Lower leg skin (tissue), 4 donors: ENCODE data around the gene FOXK1. TPM values are rescaled to one million over a fixed set of nuclear protein-coding genes. Genes with fewer than 3 reads are reported as not detected.

ENCODE experiments used
- DNase-seq, 2 donors: peaks; one replicate each; pipeline ENCODE4 v3.0.0-alpha.2; 2019; ENCODE audit warnings: low spot score in 2 of 2
- H3K4me3 ChIP-seq: fragments of 200-600 bp; sonication (generic); 2 replicates; pipeline ENCODE4 v1.5.1; 2017; ENCODE audit warnings: mild to moderate bottlenecking, low read depth; ENCODE audit not compliant: poor library complexity, severe bottlenecking
- POLR2A ChIP-seq, 2 donors: fragments of 450-650 bp; IDR thresholded peaks; one replicate each; pipeline ENCODE4 v1.6.1; 2016 to 2017; ENCODE audit warnings: antibody characterized with exemption in 2 of 2, mild to moderate bottlenecking in 1 of 2, moderate library complexity in 1 of 2
- whole genome bisulfite sequencing, 2 donors: methylation state at CpG; one replicate each; pipeline ENCODE4 v1.1.5; 2018; 5-methylcytosine and 5-hydroxymethylcytosine counted together
- intact Hi-C: fragments of 100-400 bp; cut with DNase I; formaldehyde crosslinking; loops from one replicate; pipeline ENCODE4 v1.15.0; 2023; ENCODE audit warnings: low total_unique reads
- total RNA-seq, 4 donors: library from RNA; depleted of rRNA; stranded (reverse); fragments of >200 nt; gene quantifications; one replicate each; pipeline ENCODE4 v1.1.0, GENCODE V29; 2016
- TF ChIP-seq, protein P1 (sequence below), 3 donors: fragments of 450-650 bp; IDR thresholded peaks; one replicate each; pipeline ENCODE4 v1.5.1; 2016; ENCODE audit warnings: antibody characterized with exemption in 3 of 3, mild to moderate bottlenecking in 3 of 3, moderate library complexity in 2 of 3

The FOXK1 gene
- total RNA-seq, 4 donors from 2014 or later: 22.0 to 41.3 (median 30.3) TPM

- no peak for TF ChIP-seq POLR2A (IDR thresholded peaks at IDR 0.05)
- TF ChIP-seq, protein P1, sequence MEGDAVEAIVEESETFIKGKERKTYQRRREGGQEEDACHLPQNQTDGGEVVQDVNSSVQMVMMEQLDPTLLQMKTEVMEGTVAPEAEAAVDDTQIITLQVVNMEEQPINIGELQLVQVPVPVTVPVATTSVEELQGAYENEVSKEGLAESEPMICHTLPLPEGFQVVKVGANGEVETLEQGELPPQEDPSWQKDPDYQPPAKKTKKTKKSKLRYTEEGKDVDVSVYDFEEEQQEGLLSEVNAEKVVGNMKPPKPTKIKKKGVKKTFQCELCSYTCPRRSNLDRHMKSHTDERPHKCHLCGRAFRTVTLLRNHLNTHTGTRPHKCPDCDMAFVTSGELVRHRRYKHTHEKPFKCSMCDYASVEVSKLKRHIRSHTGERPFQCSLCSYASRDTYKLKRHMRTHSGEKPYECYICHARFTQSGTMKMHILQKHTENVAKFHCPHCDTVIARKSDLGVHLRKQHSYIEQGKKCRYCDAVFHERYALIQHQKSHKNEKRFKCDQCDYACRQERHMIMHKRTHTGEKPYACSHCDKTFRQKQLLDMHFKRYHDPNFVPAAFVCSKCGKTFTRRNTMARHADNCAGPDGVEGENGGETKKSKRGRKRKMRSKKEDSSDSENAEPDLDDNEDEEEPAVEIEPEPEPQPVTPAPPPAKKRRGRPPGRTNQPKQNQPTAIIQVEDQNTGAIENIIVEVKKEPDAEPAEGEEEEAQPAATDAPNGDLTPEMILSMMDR (IDR thresholded peaks at IDR 0.05): no peak
- DNase-seq: no peak
- H3K4me3 ChIP-seq: no peak overlapping the region
- intact Hi-C loops: no loop called here
- 89% methylated on average over 12 of the region's 12 CpGs for WGBS, 2 donors
Observed at GRCh38 chr7:4774007-4774406, 91.9 kb downstream of the FOXK1 start.

- TF ChIP-seq, protein P1 (IDR thresholded peaks at IDR 0.05): no peak
- no peak for TF ChIP-seq POLR2A (IDR thresholded peaks at IDR 0.05)
- peak in 1 of 2 donors; percentile 50 for DNase-seq
- intact Hi-C loops: no loop called here
- 7 to 11% methylated on average over 20 to 24 of the region's 24 CpGs for WGBS, 2 donors
- H3K4me3 ChIP-seq: peak overlapping the region; percentile 77
Observed at GRCh38 chr7:4774658-4775249, 92.7 kb downstream of the FOXK1 start.

- DNase-seq: peak; percentile 95 to 99
- 0% methylated on average over 8 to 23 of the region's 55 CpGs for WGBS, 2 donors
- H3K4me3 ChIP-seq: peak within 1 kb of the TSS; percentile 87
- TF ChIP-seq, protein P1 (IDR thresholded peaks at IDR 0.05): no peak
- TF ChIP-seq POLR2A (IDR thresholded peaks at IDR 0.05): peak in 1 of 2 donors; percentile 70
- intact Hi-C loops: no loop called here
Observed at GRCh38 chr7:4775250-4775847, 93.3 kb downstream of the FOXK1 start, which contains the start of gene AP5Z1. Gene AP5Z1 (plus strand): TSS chr7:4775623. CDS start chr7:4775716, 93 bp downstream.

GRCh38 chr7:4775848-4776623, 93.9 kb downstream of the FOXK1 start:
- intact Hi-C loops: no loop called here
- TF ChIP-seq, protein P1 (IDR thresholded peaks at IDR 0.05): no peak
- TF ChIP-seq POLR2A (IDR thresholded peaks at IDR 0.05): no peak
- no peak for DNase-seq
- WGBS, 2 donors: 19 to 21% methylated on average over 32 of the region's 32 CpGs
- peak overlapping the region; percentile 87 for H3K4me3 ChIP-seq

DNA sequence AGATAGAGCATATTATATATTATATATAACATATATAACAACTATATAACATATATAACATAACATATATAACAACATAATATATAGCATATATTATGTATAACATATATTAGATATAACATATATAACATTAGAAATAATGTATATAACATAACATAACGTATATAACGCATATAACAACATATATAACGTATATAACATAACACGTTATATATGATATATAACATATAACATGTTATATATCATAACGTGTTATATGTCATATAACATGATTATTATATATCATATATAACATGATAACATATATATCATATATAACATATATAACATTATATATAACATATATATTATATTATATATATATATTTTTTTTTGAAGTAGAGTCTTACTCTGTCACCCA, 97.0 kb downstream of the FOXK1 start:
- 77 to 89% methylated on average over 3 to 5 of the region's 5 CpGs for WGBS, 2 donors
- intact Hi-C loops: no loop called here
- no peak for DNase-seq
- H3K4me3 ChIP-seq: no peak overlapping the region
- TF ChIP-seq, protein P1 (IDR thresholded peaks at IDR 0.05): no peak
- TF ChIP-seq POLR2A (IDR thresholded peaks at IDR 0.05): no peak
